Adrenal gland (tissue), 12 donors: ENCODE measurements around the gene TPD52L1. TPM values are rescaled to one million over a fixed set of nuclear protein-coding genes. Genes with fewer than 3 reads are reported as not detected.
A peak's percentile ranks its signal among the peaks of the same experiment; 100 is the strongest.

Source experiments
- DNase-seq, 7 donors: peaks; one replicate each; pipeline ENCODE4 v3.0.0-alpha.2; 2019 to 2020
- H3K27ac ChIP-seq, 5 donors: fragments of 200-600 bp; sonication (generic) in 4 of 5; 1 replicate in 3 of 5; 2 replicates in 2 of 5; pipeline versions ENCODE4 v1.5.1 to v1.8.0; 2016 to 2020; ENCODE audit warnings: mild to moderate bottlenecking in 1 of 5
- H3K27me3 ChIP-seq: fragments of 200-600 bp; 2 replicates; pipeline ENCODE4 v1.8.0; 2021
- H3K36me3 ChIP-seq, 2 donors: fragments of 200-600 bp; replicated peaks in 1 of 2; 1 replicate in 1 of 2; 2 replicates in 1 of 2; pipeline versions ENCODE4 v1.5.1 to v1.8.0; 2018 to 2022
- H3K4me1 ChIP-seq, 2 donors: fragments of 200-600 bp; replicated peaks in 1 of 2; 1 replicate in 1 of 2; 2 replicates in 1 of 2; pipeline versions ENCODE4 v1.5.1 to v1.8.0; 2018 to 2021
- H3K4me3 ChIP-seq, 4 donors: fragments of 200-600 bp; sonication (generic) in 3 of 4; one replicate each; pipeline ENCODE4 v1.5.1; 2016 to 2018
- H3K9me3 ChIP-seq, 3 donors: fragments of 200-600 bp; sonication (generic) in 1 of 3; replicated peaks in 1 of 3; 1 replicate in 2 of 3; 2 replicates in 1 of 3; pipeline versions ENCODE4 v1.5.1 to v1.8.0; 2016 to 2021
- CTCF ChIP-seq, 6 experiments: fragments of 450-650 bp in 4 of 6; fragments of 200-600 bp in 2 of 6; sonication (generic) in 1 of 6; IDR thresholded peaks; 1 replicate in 5 of 6; 2 replicates in 1 of 6; pipeline versions ENCODE4 v1.5.1 to v1.8.0; 2016 to 2021; ENCODE audit warnings: antibody characterized with exemption in 6 of 6, mild to moderate bottlenecking in 2 of 6, moderate library complexity in 1 of 6
- POLR2A ChIP-seq, 2 donors: fragments of 450-650 bp; IDR thresholded peaks; one replicate each; pipeline ENCODE4 v1.6.1; 2017; ENCODE audit warnings: antibody characterized with exemption in 2 of 2, mild to moderate bottlenecking in 2 of 2, moderate library complexity in 1 of 2
- WGBS, 4 donors: extraction: QIAGEN DNeasy Blood & Tissue Kit in 2 of 4; methylation state at CpG; one replicate each; pipeline versions ENCODE4 v1.1.5 to v1.1.7; 2013 to 2017; 5-methylcytosine and 5-hydroxymethylcytosine counted together
- intact Hi-C, 2 donors: fragments of 100-400 bp; cut with DNase I; formaldehyde crosslinking; loops; one replicate each; pipeline versions ENCODE4 v1.14.1 to v1.15.0; 2022 to 2023
- polyA plus RNA-seq, 3 donors: library from polyadenylated mRNA; stranded (reverse); fragments of 200-250 nt in 2 of 3; fragments of 350-450 nt in 1 of 3; fragmentation: Illumina TruSeq in 1 of 3; extraction: RNeasy Lipid Tissue Mini Kit (QIAGEN cat#74804) in 1 of 3; gene quantifications; one replicate each; pipeline ENCODE4 v1.2.3, GENCODE V29; 2013 to 2014
- total RNA-seq, 9 donors: library from RNA; depleted of rRNA in 4 of 9; stranded (reverse); fragments of >200 nt in 4 of 9; fragments of 120-200 nt in 1 of 9; fragmentation: NEBNext Ultra II Directional in 1 of 9; extraction: Animal tissue kit (Norgen Biotek cat#: 25700) in 1 of 9; gene quantifications; one replicate each; pipeline versions ENCODE4 v1.1.0 to v1.2.4, GENCODE V29; 2013 to 2023
- donor health status: healthy with polysubstance abuse.
- donor health status: Bipolar disorder and iron deficiency.
- donor health status: DM: yes; HTN: yes; CAD: no.
- donor health status: DM: no; HTN: no; CAD: no.
- donor health status: DM: no; HTN: no; CAD: no.
- donor health status: DM: yes; HTN: yes; CAD: no.

Gene TPD52L1
- total and polyA plus RNA-seq, 12 donors = 37.0 to 2,041 (median 435) TPM

- Histone ChIP-seq H3K27ac (peak overlapping the region in 2 of 5 donors; percentile 36 to 82), H3K4me3 (no peak overlapping the region), H3K4me1 (peaks cover 27 to 35% of the 10 kb centered on the region in 2 donors), H3K27me3 (no peaks in the 10 kb centered on the region), H3K9me3 (no peaks in the 10 kb centered on the region), H3K36me3 (no peaks in the 10 kb centered on the region)
- WGBS, 4 donors = 88 to 100% (median 96%) methylated on average over 1 of the region's 1 CpG
- TF ChIP-seq CTCF (IDR thresholded peaks at IDR 0.05) = no peak
- TF ChIP-seq POLR2A (IDR thresholded peaks at IDR 0.05) = no peak
- no peak for DNase-seq
- intact Hi-C loops = no loop called here
Observed at GRCh38 chr6:125231133-125231532, 77.6 kb downstream of the TPD52L1 start.

GRCh38 chr6:125231574-125232343 is 78.2 kb downstream of the TPD52L1 start:
- no peaks in the 10 kb centered on the region for H3K9me3 ChIP-seq
- peak overlapping the region in 4 of 5 donors; percentile 36 to 82 (median 54) for H3K27ac ChIP-seq
- 81 to 94% (median 88%) methylated on average over 7 of the region's 7 CpGs for WGBS, 4 donors
- H3K4me1 ChIP-seq = peaks cover 27 to 41% of the 10 kb centered on the region in 2 donors
- no peak for DNase-seq
- no peak overlapping the region for H3K4me3 ChIP-seq
- H3K27me3 ChIP-seq = no peaks in the 10 kb centered on the region
- TF ChIP-seq CTCF (IDR thresholded peaks at IDR 0.05) (no peak), POLR2A (IDR thresholded peaks at IDR 0.05) (no peak)
- intact Hi-C loops = no loop called here
- H3K36me3 ChIP-seq = no peaks in the 10 kb centered on the region

GRCh38 chr6:125232466-125232865 is 78.9 kb downstream of the TPD52L1 start:
- no peaks in the 10 kb centered on the region for H3K36me3 ChIP-seq
- no peaks in the 10 kb centered on the region for H3K9me3 ChIP-seq
- TF ChIP-seq CTCF (IDR thresholded peaks at IDR 0.05) (no peak), POLR2A (IDR thresholded peaks at IDR 0.05) (no peak)
- 16 to 30% (median 26%) methylated on average over 1 of the region's 1 CpG for WGBS, 4 donors
- intact Hi-C loops = no loop called here
- no peaks in the 10 kb centered on the region for H3K27me3 ChIP-seq
- peaks cover 27 to 42% of the 10 kb centered on the region in 2 donors for H3K4me1 ChIP-seq
- DNase-seq = no peak
- no peak overlapping the region for H3K4me3 ChIP-seq
- peak overlapping the region in 4 of 5 donors; percentile 36 to 82 (median 54) for H3K27ac ChIP-seq

- DNase-seq = no peak
- Histone ChIP-seq H3K27me3 (no peaks in the 10 kb centered on the region), H3K4me3 (no peak overlapping the region), H3K9me3 (no peaks in the 10 kb centered on the region), H3K4me1 (peaks cover 27 to 42% of the 10 kb centered on the region in 2 donors), H3K36me3 (no peaks in the 10 kb centered on the region), H3K27ac (peak overlapping the region in 4 of 5 donors; percentile 22 to 82 (median 54))
- intact Hi-C loops = no loop called here
- TF ChIP-seq POLR2A (IDR thresholded peaks at IDR 0.05) = no peak
- no peak for TF ChIP-seq CTCF (IDR thresholded peaks at IDR 0.05)
- WGBS, 4 donors = 22 to 40% (median 31%) methylated on average over 3 of the region's 3 CpGs
Observed at GRCh38 chr6:125233202-125233601, 79.6 kb downstream of the TPD52L1 start.
